HG02798 (cell line): ENCODE measurements around the gene WIZ.

Experiments used
- ATAC-seq: cut with Tn5 transposase; IDR thresholded peaks from one replicate; pipeline ENCODE4 v1.9.1; 2021; ENCODE audit warnings: mild to moderate bottlenecking; ENCODE audit not compliant: unreplicated experiment, poor library complexity

Gene WIZ

GRCh38 chr19:15445807-15446376 is 3.9 kb downstream of the WIZ start:
- no peak for ATAC-seq

GRCh38 chr19:15445227-15445605 is 4.5 kb downstream of the WIZ start:
- ATAC-seq, result no peak

GRCh38 chr19:15444505-15445226 is 5.1 kb downstream of the WIZ start:
- no peak for ATAC-seq

GRCh38 chr19:15443838-15444237 is 5.9 kb downstream of the WIZ start:
- ATAC-seq, result no peak

- ATAC-seq, result no peak
Measured at GRCh38 chr19:15443325-15443724, 6.4 kb downstream of the WIZ start.

- no peak for ATAC-seq
Measured at GRCh38 chr19:15442142-15442920, 7.4 kb downstream of the WIZ start.

GRCh38 chr19:15441317-15441716 is 8.4 kb downstream of the WIZ start:
- no peak for ATAC-seq

GRCh38 chr19:15439821-15440641 is 9.7 kb downstream of the WIZ start:
- ATAC-seq, result no peak

GRCh38 chr19:15439078-15439799 is 10.5 kb downstream of the WIZ start:
- ATAC-seq, result no peak

- ATAC-seq, result no peak
Measured at GRCh38 chr19:15438577-15438976, 11.2 kb downstream of the WIZ start.

GRCh38 chr19:15438124-15438496 is 11.6 kb downstream of the WIZ start:
- no peak for ATAC-seq

GRCh38 chr19:15437355-15438123 is 12.2 kb downstream of the WIZ start:
- ATAC-seq, result no peak

GRCh38 chr19:15436826-15437110 is 13.0 kb downstream of the WIZ start:
- ATAC-seq, result no peak

GRCh38 chr19:15436012-15436825 is 13.5 kb downstream of the WIZ start:
- no peak for ATAC-seq

GRCh38 chr19:15433519-15434069 is 16.2 kb downstream of the WIZ start:
- ATAC-seq, result no peak

- ATAC-seq, result peak; percentile 86
Measured at GRCh38 chr19:15432629-15433518, 16.9 kb downstream of the WIZ start.

GRCh38 chr19:15432018-15432494 is 17.7 kb downstream of the WIZ start:
- no peak for ATAC-seq
